HEK293 (cell line): Measurements from ENCODE around the gene FUT9.

Source experiments
- CTCF ChIP-seq: fragments of 450-650 bp; formaldehyde crosslinking; IDR thresholded peaks from 2 replicates; pipeline ENCODE4 v1.5.1; 2016; ENCODE audit warnings: missing biosample characterization, missing genetic modification characterization
- YY2 ChIP-seq: fragments of 450-650 bp; formaldehyde crosslinking; IDR thresholded peaks from 2 replicates; pipeline ENCODE4 v1.5.1; 2016; ENCODE audit warnings: missing biosample characterization, missing genetic modification characterization
- ZBTB7A ChIP-seq: fragments of 450-650 bp; formaldehyde crosslinking; IDR thresholded peaks from 2 replicates; pipeline ENCODE4 v1.5.1; 2016; ENCODE audit warnings: low read depth, missing biosample characterization, missing genetic modification characterization
- ZNF174 ChIP-seq: fragments of 450-650 bp; formaldehyde crosslinking; IDR thresholded peaks from 2 replicates; pipeline ENCODE4 v1.5.0; 2017; ENCODE audit warnings: missing biosample characterization, mild to moderate bottlenecking, missing genetic modification characterization
- ZNF350 ChIP-seq: fragments of 450-650 bp; formaldehyde crosslinking; IDR thresholded peaks from 2 replicates; pipeline ENCODE4 v1.5.0; 2017; ENCODE audit warnings: missing biosample characterization, mild to moderate bottlenecking, missing genetic modification characterization
- ZNF398 ChIP-seq: fragments of 450-650 bp; formaldehyde crosslinking; IDR thresholded peaks from 2 replicates; pipeline ENCODE4 v1.5.1; 2017; ENCODE audit warnings: missing biosample characterization, missing genetic modification characterization
- ZNF501 ChIP-seq: fragments of 450-650 bp; formaldehyde crosslinking; IDR thresholded peaks from 2 replicates; pipeline ENCODE4 v1.5.1; 2016; ENCODE audit warnings: missing biosample characterization, missing genetic modification characterization

GRCh38 chr6:96152114-96152708 lies 136.4 kb downstream of the FUT9 start:
- TF ChIP-seq CTCF (no peak), YY2 (no peak), ZBTB7A (tag by site-specific recombination) (no peak), ZNF398 (tag by site-specific recombination) (no peak), ZNF174 (tag by site-specific recombination) (no peak), ZNF350 (tag by site-specific recombination) (no peak), ZNF501 (no peak)
